NCI-H524 (cell line): ENCODE measurements around the gene SRGAP3.

Experiments used
- DNase-seq, 2 experiments: peaks; one replicate each; lab custom pipeline; 2025; lab: John Stamatoyannopoulos, UW

Gene SRGAP3

GRCh38 chr3:8985876-8986275, 263.6 kb downstream of the SRGAP3 start:
- DNase-seq: no peak

DNA sequence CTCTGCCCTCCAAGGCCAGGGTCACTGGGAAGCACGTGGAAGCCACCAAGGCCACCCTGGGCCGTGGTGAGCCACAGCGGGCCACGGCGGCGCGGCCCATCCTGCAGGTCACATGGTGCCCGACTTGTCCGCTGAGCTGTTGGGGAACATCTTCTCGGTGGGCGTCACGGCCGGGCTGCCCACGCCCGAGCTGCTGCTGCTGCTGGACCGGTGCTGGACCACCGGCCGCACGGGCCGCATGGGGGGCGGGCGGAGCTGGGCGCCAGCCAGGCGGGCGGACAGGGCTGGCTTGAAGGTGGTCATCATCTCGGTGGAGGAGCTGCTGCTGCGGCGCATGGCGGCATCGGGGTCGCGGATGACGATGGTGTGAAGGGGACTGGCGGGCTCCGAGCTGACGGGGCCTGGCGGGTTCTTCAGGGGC, 264.0 kb downstream of the SRGAP3 start:
- DNase-seq: no peak

- DNase-seq: no peak
Measured at GRCh38 chr3:8984526-8984925, 264.9 kb downstream of the SRGAP3 start.

GRCh38 chr3:8984081-8984480, 265.4 kb downstream of the SRGAP3 start:
- DNase-seq: no peak

DNA sequence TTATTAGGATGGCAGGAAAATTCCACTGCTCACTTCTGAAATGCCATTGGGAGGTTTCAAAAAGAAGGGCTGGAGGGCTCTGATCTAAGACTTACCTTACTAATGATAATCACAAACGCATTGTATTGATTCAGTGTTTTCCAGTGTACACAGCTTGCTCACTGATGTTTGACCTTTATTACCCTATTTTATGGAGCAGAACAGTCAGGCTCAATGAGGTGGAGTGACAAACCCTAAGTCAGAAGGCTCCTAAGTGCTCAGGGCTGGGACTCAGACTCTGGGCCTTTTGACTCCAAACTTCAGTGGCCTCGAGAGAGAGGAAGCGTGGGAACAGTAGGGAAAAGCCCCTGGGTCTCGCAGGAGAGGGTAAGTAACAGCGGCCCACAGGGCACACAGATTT, 265.9 kb downstream of the SRGAP3 start:
- no peak for DNase-seq

- DNase-seq: peak in 1 of 2 experiments; percentile 41
Measured at GRCh38 chr3:8983026-8983425, 266.4 kb downstream of the SRGAP3 start.

- DNase-seq: peak; percentile 49 to 75
Measured at GRCh38 chr3:8982509-8982908, 266.9 kb downstream of the SRGAP3 start.

DNA sequence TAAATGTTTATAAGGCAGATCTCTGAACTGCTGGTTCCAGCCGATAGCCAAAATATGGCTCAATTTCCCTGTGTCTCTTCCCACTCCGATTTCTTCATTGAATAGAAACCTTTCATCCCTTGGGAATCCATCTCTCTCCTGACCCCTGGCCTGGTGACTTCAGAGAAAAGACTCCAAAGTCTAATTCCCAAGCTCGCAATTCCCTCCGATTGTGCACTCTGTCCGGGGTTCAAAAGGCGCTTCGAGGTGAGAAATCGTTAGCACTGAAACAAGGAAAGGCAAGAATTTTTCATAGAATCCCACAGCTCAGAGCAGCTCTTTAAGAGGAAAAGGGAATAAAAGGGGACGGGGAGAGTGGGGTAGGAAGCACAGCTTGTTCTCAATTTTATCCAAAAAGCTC, 267.7 kb downstream of the SRGAP3 start:
- no peak for DNase-seq

DNA sequence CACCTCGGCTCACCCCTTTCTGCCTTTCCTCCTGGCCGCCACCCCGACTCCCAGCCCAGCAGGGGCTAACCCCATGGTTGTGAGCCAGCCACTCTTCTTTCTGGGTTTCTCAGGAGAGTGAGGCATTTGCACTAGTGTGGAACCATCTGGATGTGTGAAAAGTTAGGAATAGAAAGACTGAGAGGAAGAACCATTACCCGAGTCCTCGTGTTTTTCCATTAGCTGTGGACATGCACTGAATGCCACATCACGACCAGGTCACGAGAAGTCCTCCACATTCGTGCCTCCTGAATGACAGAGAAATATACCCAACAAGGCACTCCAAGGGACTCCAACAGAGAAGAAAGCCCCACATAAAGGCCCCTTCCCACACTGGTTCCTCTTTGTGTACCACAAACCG, 268.1 kb downstream of the SRGAP3 start:
- DNase-seq: no peak

GRCh38 chr3:8980756-8981257, 268.6 kb downstream of the SRGAP3 start:
- DNase-seq: no peak

DNA sequence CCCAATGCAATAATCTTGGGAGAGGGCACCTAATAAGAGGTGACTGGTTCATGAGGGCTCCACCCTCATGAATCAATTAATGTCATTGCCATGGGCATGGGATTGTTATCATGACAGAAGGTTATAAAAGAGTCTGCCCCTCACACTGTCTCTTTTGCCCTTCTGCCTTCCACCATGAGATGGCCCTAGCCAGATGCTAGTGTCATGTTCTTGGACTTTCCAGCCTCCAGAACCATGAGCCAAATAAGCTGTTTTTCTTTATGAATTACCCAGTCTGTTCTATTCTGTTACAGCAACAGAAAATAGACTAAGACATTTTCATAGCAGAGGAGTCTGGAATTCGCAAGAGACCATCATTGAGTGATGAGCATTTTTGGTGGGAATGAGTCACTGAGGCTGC, 270.2 kb downstream of the SRGAP3 start:
- DNase-seq: no peak

DNA sequence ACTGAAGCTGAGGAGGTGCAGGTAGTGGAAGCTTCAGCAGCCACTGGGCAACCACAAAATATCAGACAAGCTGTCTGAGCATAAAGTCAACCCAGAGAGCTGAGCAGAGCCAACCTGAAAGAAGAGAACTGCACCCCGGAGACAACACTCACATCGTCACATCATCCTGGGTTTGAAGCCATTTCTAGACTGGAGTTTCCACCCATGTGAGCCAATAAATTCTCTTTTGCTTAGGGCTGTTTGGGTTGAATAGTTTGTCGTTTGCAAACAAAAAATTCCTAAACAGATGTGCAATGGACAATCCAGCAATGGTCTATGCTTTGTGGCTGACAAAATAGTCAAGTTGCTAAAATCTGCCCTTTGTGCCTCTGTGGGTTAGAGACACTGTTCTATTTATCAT, 270.9 kb downstream of the SRGAP3 start:
- no peak for DNase-seq

DNA sequence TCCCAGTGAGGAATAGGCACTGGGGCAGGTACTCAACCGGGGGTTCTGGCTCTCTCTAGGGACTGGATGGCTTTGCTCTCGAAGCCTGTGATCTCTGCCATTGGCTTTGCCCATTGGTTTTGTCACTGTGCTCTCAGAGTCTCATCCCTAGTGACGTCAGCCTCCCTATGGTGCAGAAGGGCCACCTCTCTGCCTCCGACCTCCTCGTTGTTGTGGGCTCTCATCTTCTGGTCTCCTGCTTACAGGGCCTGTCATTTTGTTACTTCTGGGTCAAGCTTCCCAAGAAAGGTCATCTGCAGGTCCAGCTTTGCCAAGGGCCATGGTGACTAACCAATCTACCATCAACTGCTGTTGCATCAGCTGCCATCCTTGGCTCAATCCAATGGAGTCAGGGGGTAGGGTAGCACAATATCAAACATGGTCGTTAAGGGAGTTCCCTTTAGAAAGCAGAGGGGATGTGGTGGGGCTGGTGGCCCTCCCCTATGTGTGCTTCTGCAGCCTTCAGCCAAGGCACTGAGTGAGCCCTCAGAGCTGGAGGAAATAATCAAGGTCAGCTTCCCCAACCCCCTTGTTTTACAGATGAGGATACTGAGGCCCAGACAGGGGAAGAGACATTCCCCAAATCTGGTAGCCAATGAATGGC, 272.8 kb downstream of the SRGAP3 start:
- DNase-seq: no peak

DNA sequence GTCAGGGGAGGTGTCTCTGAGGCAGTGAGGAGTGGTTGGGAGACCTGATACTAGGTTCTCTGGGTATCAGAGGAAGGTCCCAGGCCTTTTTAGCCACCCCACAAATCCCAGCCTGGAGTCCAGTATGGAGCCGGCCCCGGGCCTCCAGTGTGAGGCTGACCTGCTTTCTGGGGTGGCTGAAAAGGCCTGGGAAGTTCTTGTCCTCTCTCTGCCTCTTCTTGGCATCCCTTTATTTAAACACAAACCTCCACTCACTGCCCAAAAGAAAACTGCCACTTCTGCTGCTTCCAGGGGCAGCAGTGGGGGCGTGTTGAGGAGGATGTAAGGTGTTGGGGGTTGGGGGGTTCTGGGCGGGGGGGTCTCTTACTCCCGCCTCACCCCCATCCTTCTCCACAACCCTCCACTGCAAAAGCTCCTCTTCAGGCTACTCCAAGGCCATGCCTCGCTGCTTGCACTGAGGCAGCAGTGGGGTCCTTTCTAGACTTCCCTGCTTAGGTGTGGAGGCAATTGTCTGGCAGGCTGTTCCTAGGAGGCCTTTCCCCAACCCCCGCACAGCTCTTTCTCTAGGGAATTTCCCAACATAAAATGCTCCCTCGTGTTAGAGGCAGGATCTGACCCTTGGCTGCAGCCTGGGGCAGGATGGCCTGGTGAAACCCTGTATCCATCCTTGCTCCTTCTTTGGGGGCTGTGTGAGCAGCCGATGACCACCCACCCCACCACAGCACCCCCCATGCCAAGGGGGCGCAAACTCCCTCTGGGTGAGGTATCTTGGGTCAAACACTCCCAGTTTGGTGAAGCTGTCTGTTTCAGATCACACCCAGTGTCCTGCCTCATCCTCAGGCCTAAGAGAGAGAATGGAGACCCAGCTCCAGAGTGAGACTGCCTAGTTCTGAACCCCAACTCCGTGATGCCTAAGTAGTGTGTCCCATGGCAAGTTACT, 274.1 kb downstream of the SRGAP3 start:
- DNase-seq: no peak

DNA sequence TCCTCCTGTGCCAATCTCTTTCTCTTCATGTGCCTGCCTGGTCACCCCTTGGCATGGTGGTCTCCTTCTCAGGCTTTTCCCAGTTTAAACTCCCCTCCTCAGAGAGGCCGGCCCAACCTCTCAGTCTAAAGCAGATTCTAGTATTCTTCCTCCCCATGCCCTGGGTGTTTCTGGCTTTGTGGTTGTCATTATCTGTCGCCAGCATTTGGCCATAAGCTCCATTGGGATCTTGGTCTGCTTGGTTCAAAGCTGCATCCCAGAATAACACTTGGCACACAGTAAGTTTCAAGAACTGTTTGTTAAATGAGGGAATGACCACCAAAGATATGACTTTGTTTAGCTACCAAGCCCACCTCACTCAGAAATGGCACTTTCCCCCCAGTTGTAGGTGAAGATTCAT, 275.0 kb downstream of the SRGAP3 start:
- no peak for DNase-seq

DNA sequence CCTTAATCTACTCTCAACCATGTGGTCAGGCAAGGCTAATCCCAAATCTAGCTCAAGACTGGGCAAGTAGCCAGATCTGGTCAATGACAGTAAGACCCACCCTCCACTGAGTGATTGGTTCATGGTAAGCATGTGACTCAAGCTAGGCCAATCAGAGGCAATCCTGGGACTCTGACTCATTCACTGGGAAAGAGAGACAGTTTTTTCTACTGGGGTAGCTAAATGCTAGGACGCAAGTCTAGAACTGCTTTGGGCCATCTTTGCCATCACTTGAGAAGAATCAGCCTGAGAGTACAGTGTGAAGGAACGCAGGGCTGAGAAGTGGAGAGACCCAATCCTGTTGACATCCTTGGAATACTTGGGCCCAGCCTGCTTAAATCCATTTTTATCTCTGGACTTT, 276.8 kb downstream of the SRGAP3 start:
- DNase-seq: peak; percentile 85 to 90

DNA sequence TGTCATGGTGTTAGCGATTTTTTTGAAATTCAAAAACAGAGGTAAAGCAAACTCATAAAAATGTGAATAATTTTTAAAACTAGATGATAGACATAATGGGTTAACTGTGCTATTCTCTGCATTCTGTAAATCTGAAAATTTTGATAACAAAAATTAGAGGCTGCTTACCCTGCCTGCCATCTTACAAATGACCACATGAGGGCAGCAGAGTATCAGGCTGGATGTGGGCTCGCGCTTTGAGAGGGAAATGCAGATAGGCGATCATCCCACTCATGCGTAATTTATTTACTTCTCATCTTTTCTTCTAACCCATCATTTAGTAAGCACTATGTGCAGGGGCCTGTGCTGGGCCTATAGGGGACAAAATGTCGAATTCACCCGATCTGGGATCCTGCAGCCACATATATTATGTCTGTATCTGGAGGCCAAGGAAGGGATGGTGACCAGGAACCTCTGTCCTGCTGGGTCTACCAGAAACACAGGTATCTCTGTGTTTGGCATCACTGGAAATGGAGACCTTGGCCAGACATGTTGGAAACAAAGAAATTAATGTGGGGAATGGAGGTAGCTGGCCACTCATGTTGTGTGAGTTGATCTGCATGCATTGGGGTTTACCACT, 278.4 kb downstream of the SRGAP3 start:
- peak in 1 of 2 experiments; percentile 64 for DNase-seq

GRCh38 chr3:8969241-8969640, 280.2 kb downstream of the SRGAP3 start:
- no peak for DNase-seq

DNA sequence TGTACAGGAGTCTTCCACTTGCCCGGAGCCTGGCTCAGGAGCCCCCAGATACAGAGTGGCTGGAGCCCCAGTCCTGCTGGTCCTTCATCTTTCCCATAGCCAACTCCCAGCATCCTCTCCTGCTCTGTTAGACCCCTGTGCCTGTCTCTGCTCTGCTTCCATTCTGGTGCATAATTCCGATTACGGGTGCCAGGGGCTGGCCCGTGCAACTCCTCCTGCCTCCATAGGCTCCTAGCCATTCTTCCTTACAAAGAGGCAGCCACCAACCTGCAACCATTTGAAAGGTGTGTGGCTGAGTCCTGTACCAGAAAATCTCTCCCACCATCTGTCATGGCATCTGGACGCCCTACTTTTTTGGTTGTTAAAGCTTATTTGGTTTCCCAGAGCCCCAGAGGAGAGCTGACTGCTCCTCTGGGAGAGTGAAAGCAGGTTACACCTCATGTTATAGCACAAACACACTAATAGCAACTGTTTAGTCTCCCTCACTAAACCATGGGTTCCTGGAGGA, 281.0 kb downstream of the SRGAP3 start:
- DNase-seq: peak; percentile 33 to 76

- no peak for DNase-seq
Measured at GRCh38 chr3:8967553-8967952, 281.9 kb downstream of the SRGAP3 start.

- DNase-seq: no peak
Measured at GRCh38 chr3:8966820-8967348, 282.6 kb downstream of the SRGAP3 start.

- DNase-seq: no peak
Measured at GRCh38 chr3:8966150-8966819, 283.2 kb downstream of the SRGAP3 start.
